ENCODE results near the gene THTPA. TPM values are rescaled to one million over a fixed set of nuclear protein-coding genes. Genes with fewer than 3 reads are reported as not detected.

THTPA gene
- total and polyA plus RNA-seq, 2 of the 13 experiments (the other 11 are each of a cell fraction or from before 2014, with no cell fraction given) = 7.4 to 8.7 TPM

- TF ChIP-seq ZBTB39 (CRISPR knock-in tag; IDR thresholded peaks at IDR 0.05) (peak; percentile 88), SP140L (CRISPR knock-in tag; IDR thresholded peaks at IDR 0.05; ENCODE audit: borderline replicate concordance) (peak; percentile 98), SNAI1 (CRISPR knock-in tag; IDR thresholded peaks at IDR 0.05; ENCODE audit: borderline replicate concordance) (peak; percentile 74; the same call in 1 of the 2 replicates), DNMT3B (CRISPR knock-in tag; conservative IDR thresholded peaks at IDR 0.05) (peak; percentile 82; the same call in 1 of the 2 replicates), CBX5 (CRISPR knock-in tag; IDR thresholded peaks at IDR 0.05; ENCODE audit: borderline replicate concordance) (peak; percentile 100), TBX2 (CRISPR knock-in tag; IDR thresholded peaks at IDR 0.05; ENCODE audit: borderline replicate concordance) (peak; percentile 88), PCBP1 (IDR thresholded peaks at IDR 0.05; ENCODE audit: borderline replicate concordance, low read depth, low read length) (no peak), SOX13 (IDR thresholded peaks at IDR 0.05) (no peak), SOX13 (CRISPR knock-in tag; conservative IDR thresholded peaks at IDR 0.05 in 1 of 2, IDR thresholded peaks at IDR 0.05 in 1 of 2) (peak in 1 of 2 experiments; percentile 86; a peak in 3 of 4 replicates), NFE2 (CRISPR knock-in tag; IDR thresholded peaks at IDR 0.05) (no peak), ZNF350 (CRISPR knock-in tag; IDR thresholded peaks at IDR 0.05; ENCODE audit: borderline replicate concordance, low read depth) (peak; percentile 99), NCOA1 (CRISPR knock-in tag; IDR thresholded peaks at IDR 0.05) (no peak), FOXK2 (IDR thresholded peaks at IDR 0.05) (no peak), SMC3 (IDR thresholded peaks at IDR 0.05; ENCODE audit: low read length) (peak; percentile 100), TARDBP (CRISPR knock-in tag; IDR thresholded peaks at IDR 0.05) (peak; percentile 98), KMT2A (CRISPR knock-in tag; IDR thresholded peaks at IDR 0.05) (peak; percentile 86), KAT2B (IDR thresholded peaks at IDR 0.05; ENCODE audit: borderline replicate concordance, low read depth, low read length) (no peak), CBX2 (IDR thresholded peaks at IDR 0.05; ENCODE audit: low read depth, low read length) (no peak), CBX2 (CRISPR knock-in tag; IDR thresholded peaks at IDR 0.05; ENCODE audit: low read depth) (no peak), ZMYM2 (CRISPR knock-in tag; IDR thresholded peaks at IDR 0.05) (peak; percentile 43; the same call in 1 of the 2 replicates), YEATS2 (CRISPR knock-in tag; IDR thresholded peaks at IDR 0.05; ENCODE audit: borderline replicate concordance) (peak; percentile 95), TOPORS (CRISPR knock-in tag; IDR thresholded peaks at IDR 0.05) (peak; percentile 98), TBX3 (IDR thresholded peaks at IDR 0.05; ENCODE audit: borderline replicate concordance) (no peak)
- TF ChIP-seq, protein P1, sequence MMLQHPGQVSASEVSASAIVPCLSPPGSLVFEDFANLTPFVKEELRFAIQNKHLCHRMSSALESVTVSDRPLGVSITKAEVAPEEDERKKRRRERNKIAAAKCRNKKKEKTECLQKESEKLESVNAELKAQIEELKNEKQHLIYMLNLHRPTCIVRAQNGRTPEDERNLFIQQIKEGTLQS (CRISPR knock-in tag; IDR thresholded peaks at IDR 0.05) = peak; percentile 41; the same call in 1 of the 2 replicates
- TF ChIP-seq, protein P2, sequence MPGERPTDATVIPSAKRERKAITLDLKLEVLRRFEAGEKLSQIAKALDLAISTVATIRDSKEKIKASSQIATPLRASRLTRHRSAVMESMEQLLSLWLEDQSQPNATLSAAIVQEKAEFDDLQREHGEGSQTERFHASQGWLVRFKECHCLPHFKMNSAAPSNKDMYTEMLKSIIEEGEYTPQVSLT (CRISPR knock-in tag; IDR thresholded peaks at IDR 0.05; ENCODE audit: borderline replicate concordance, low read depth) = no peak
- TF ChIP-seq, protein P3, sequence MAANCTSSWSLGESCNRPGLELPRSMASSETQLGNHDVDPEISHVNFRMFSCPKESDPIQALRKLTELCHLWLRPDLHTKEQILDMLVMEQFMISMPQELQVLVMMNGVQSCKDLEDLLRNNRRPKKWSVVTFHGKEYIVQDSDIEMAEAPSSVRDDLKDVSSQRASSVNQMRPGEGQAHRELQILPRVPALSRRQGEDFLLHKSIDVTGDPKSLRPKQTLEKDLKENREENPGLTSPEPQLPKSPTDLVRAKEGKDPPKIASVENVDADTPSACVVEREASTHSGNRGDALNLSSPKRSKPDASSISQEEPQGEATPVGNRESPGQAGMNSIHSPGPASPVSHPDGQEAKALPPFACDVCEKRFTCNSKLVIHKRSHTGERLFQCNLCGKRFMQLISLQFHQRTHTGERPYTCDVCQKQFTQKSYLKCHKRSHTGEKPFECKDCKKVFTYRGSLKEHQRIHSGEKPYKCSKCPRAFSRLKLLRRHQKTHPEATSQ (CRISPR knock-in tag; IDR thresholded peaks at IDR 0.05; ENCODE audit: borderline replicate concordance) = peak; percentile 96
These were observed 33.0 kb downstream of the THTPA start (continued) for GRCh38 chr14:23588884-23589598.

All from HepG2 (cell line).